Sigmoid colon (tissue), 7 donors: Measurements from ENCODE around the gene ELMOD1. TPM values are rescaled to one million over a fixed set of nuclear protein-coding genes. Genes with fewer than 3 reads are reported as not detected.

Experiments
- DNase-seq: peaks from one replicate; pipeline ENCODE4 v3.0.0-alpha.2; 2019
- H3K27ac ChIP-seq, 4 donors: fragments of 200-600 bp; sonication (generic); one replicate each; pipeline ENCODE4 v1.5.1; 2016 to 2019; ENCODE audit warnings: mild to moderate bottlenecking in 1 of 4
- H3K27me3 ChIP-seq, 3 donors: fragments of 200-600 bp; sonication (generic); one replicate each; pipeline ENCODE4 v1.5.1; 2019; ENCODE audit warnings: mild to moderate bottlenecking in 1 of 3
- H3K36me3 ChIP-seq, 4 donors: fragments of 200-600 bp; sonication (generic); one replicate each; pipeline ENCODE4 v1.5.1; 2016 to 2019
- H3K4me1 ChIP-seq, 4 donors: fragments of 200-600 bp; sonication (generic); one replicate each; pipeline ENCODE4 v1.5.1; 2017 to 2019
- H3K4me3 ChIP-seq, 4 donors: fragments of 200-600 bp; sonication (generic); one replicate each; pipeline ENCODE4 v1.5.1; 2017 to 2019; ENCODE audit warnings: mild to moderate bottlenecking in 2 of 4, moderate library complexity in 1 of 4
- H3K9me3 ChIP-seq, 4 donors: fragments of 200-600 bp in 3 of 4; sonication (generic) in 3 of 4; one replicate each; pipeline versions ENCODE4 v1.5.1 to v1.6.1; 2013 to 2019
- EP300 ChIP-seq, 4 donors: sonication (generic); formaldehyde crosslinking; IDR thresholded peaks; one replicate each; pipeline ENCODE4 v1.6.1; 2017; ENCODE audit warnings: antibody characterized with exemption in 4 of 4
- POLR2A ChIP-seq, 2 donors: fragments of 450-650 bp; IDR thresholded peaks; one replicate each; pipeline ENCODE4 v1.6.1; 2016; ENCODE audit warnings: antibody characterized with exemption in 2 of 2, mild to moderate bottlenecking in 2 of 2, moderate library complexity in 2 of 2
- POLR2AphosphoS5 ChIP-seq, 4 donors: sonication (generic); formaldehyde crosslinking; IDR thresholded peaks; one replicate each; pipeline ENCODE4 v1.6.1; 2017; ENCODE audit warnings: antibody characterized with exemption in 4 of 4
- WGBS, 2 donors: extraction: QIAGEN DNeasy Blood & Tissue Kit; methylation state at CpG; one replicate each; pipeline ENCODE4 v1.1.7; 2013; 5-methylcytosine and 5-hydroxymethylcytosine counted together
- intact Hi-C: fragments of 100-400 bp; cut with DNase I; formaldehyde crosslinking; loops from one replicate; pipeline ENCODE4 v1.15.1; 2023
- polyA plus RNA-seq, 3 donors: library from polyadenylated mRNA; stranded (reverse); fragments of 200-250 nt; gene quantifications; one replicate each; pipeline ENCODE4 v1.2.3, GENCODE V29; 2013
- total RNA-seq, 4 donors: library from RNA; depleted of rRNA; stranded (reverse); fragments of >200 nt; gene quantifications; one replicate each; pipeline ENCODE4 v1.1.0, GENCODE V29; 2016
- TF ChIP-seq, protein P1 (sequence below), 4 experiments: fragments of 450-650 bp in 3 of 4; fragments of 200-600 bp in 1 of 4; IDR thresholded peaks; one replicate each; pipeline ENCODE4 v1.5.1; 2016 to 2019; ENCODE audit warnings: antibody characterized with exemption in 4 of 4, mild to moderate bottlenecking in 3 of 4, moderate library complexity in 2 of 4
- donor health status: healthy with polysubstance abuse.
- donor health status: Bipolar disorder and iron deficiency.
- donor health status: healthy.

Gene ELMOD1
- total and polyA plus RNA-seq, 7 donors, result 0.14 to 1.4 (median 0.49) TPM; not detected in 2

- Histone ChIP-seq H3K4me1 (no peaks in the 10 kb centered on the region), H3K9me3 (no peaks in the 10 kb centered on the region), H3K36me3 (no peaks in the 10 kb centered on the region), H3K27me3 (peaks cover 0 to 5% (median 0%) of the 10 kb centered on the region in 3 donors), H3K4me3 (no peak overlapping the region), H3K27ac (no peak overlapping the region)
- WGBS, 2 donors, result 38 to 51% methylated on average over 1 of the region's 1 CpG
- DNase-seq, result no peak
- intact Hi-C loops, result no loop called here
- TF ChIP-seq, protein P1, sequence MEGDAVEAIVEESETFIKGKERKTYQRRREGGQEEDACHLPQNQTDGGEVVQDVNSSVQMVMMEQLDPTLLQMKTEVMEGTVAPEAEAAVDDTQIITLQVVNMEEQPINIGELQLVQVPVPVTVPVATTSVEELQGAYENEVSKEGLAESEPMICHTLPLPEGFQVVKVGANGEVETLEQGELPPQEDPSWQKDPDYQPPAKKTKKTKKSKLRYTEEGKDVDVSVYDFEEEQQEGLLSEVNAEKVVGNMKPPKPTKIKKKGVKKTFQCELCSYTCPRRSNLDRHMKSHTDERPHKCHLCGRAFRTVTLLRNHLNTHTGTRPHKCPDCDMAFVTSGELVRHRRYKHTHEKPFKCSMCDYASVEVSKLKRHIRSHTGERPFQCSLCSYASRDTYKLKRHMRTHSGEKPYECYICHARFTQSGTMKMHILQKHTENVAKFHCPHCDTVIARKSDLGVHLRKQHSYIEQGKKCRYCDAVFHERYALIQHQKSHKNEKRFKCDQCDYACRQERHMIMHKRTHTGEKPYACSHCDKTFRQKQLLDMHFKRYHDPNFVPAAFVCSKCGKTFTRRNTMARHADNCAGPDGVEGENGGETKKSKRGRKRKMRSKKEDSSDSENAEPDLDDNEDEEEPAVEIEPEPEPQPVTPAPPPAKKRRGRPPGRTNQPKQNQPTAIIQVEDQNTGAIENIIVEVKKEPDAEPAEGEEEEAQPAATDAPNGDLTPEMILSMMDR (IDR thresholded peaks at IDR 0.05), result no peak
- TF ChIP-seq POLR2A (IDR thresholded peaks at IDR 0.05), result no peak
- no peak for TF ChIP-seq EP300 (IDR thresholded peaks at IDR 0.05)
- no peak for TF ChIP-seq POLR2AphosphoS5 (IDR thresholded peaks at IDR 0.05)
Measured at GRCh38 chr11:107619926-107620325, 29.0 kb downstream of the ELMOD1 start.

DNA sequence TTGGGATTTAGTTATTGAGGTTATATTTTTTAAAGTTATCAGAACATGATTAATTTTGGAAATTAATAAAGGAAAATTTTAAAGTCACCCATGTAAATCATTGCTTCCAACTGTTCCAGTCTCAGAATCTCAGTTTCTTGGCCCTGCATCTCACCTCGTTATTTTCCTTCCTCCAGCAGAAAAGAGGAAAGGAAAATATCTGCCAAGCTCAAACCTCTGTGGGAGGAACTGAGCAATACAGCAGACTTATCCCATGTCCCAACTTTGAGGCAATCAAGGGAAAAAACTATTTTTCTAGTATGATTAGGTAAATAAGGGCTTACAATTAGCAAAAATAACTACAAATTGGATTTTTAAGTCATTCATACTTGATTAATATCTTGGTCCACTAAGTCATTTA lies 30.1 kb downstream of the ELMOD1 start:
- no peak overlapping the region for H3K4me3 ChIP-seq
- WGBS, 2 donors, result 69 to 77% methylated on average over 1 of the region's 1 CpG
- H3K36me3 ChIP-seq, result no peaks in the 10 kb centered on the region
- TF ChIP-seq POLR2AphosphoS5 (IDR thresholded peaks at IDR 0.05) (no peak), POLR2A (IDR thresholded peaks at IDR 0.05) (no peak), EP300 (IDR thresholded peaks at IDR 0.05) (no peak)
- TF ChIP-seq, protein P1 (IDR thresholded peaks at IDR 0.05), result no peak
- peaks cover 0 to 5% (median 0%) of the 10 kb centered on the region in 3 donors for H3K27me3 ChIP-seq
- H3K4me1 ChIP-seq, result no peaks in the 10 kb centered on the region
- no peaks in the 10 kb centered on the region for H3K9me3 ChIP-seq
- no peak for DNase-seq
- intact Hi-C loops, result no loop called here
- H3K27ac ChIP-seq, result no peak overlapping the region

DNA sequence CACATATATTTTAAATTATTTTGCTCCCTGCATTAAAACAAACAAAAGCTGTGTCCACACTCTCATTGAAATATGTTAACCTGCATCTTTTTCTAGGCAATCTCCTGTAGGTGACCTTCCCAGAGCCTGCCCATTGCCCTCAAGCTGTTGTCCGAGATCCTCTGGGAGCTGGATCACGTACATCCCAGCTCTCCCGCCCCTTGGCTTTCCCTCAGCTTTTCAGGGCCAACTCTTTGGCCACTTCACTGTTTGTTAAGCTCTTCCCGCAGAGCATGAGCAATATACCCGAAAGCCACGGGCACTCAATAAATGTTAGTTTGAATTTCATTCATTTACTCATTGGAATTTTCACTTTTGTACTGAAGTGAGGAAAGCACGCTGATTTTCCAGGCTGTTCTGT lies 32.2 kb downstream of the ELMOD1 start:
- no peak for TF ChIP-seq POLR2AphosphoS5 (IDR thresholded peaks at IDR 0.05)
- no peak for TF ChIP-seq POLR2A (IDR thresholded peaks at IDR 0.05)
- TF ChIP-seq, protein P1 (IDR thresholded peaks at IDR 0.05), result no peak
- TF ChIP-seq EP300 (IDR thresholded peaks at IDR 0.05), result no peak
- no peak overlapping the region for H3K4me3 ChIP-seq
- no peaks in the 10 kb centered on the region for H3K4me1 ChIP-seq
- DNase-seq, result no peak
- intact Hi-C loops, result no loop called here
- no peaks in the 10 kb centered on the region for H3K9me3 ChIP-seq
- peaks cover 0 to 5% (median 0%) of the 10 kb centered on the region in 3 donors for H3K27me3 ChIP-seq
- 69 to 78% methylated on average over 7 of the region's 7 CpGs for WGBS, 2 donors
- H3K27ac ChIP-seq, result no peak overlapping the region
- no peaks in the 10 kb centered on the region for H3K36me3 ChIP-seq

- peaks cover 0 to 8% (median 0%) of the 10 kb centered on the region in 3 donors for H3K27me3 ChIP-seq
- TF ChIP-seq POLR2A (IDR thresholded peaks at IDR 0.05), result no peak
- TF ChIP-seq POLR2AphosphoS5 (IDR thresholded peaks at IDR 0.05), result no peak
- TF ChIP-seq, protein P1 (IDR thresholded peaks at IDR 0.05), result no peak
- no peak for TF ChIP-seq EP300 (IDR thresholded peaks at IDR 0.05)
- H3K9me3 ChIP-seq, result no peaks in the 10 kb centered on the region
- H3K27ac ChIP-seq, result no peak overlapping the region
- H3K4me3 ChIP-seq, result no peak overlapping the region
- intact Hi-C loops, result no loop called here
- WGBS, 2 donors, result 49 to 54% methylated on average over 10 of the region's 10 CpGs
- no peaks in the 10 kb centered on the region for H3K4me1 ChIP-seq
- H3K36me3 ChIP-seq, result no peaks in the 10 kb centered on the region
- no peak for DNase-seq
Measured at GRCh38 chr11:107624983-107625684, 34.2 kb downstream of the ELMOD1 start.

GRCh38 chr11:107625685-107625989 lies 34.7 kb downstream of the ELMOD1 start:
- H3K4me1 ChIP-seq, result no peaks in the 10 kb centered on the region
- WGBS, 2 donors, result 23 to 26% methylated on average over 2 of the region's 2 CpGs
- intact Hi-C loops, result no loop called here
- peaks cover 0 to 8% (median 0%) of the 10 kb centered on the region in 3 donors for H3K27me3 ChIP-seq
- H3K4me3 ChIP-seq, result no peak overlapping the region
- H3K9me3 ChIP-seq, result no peaks in the 10 kb centered on the region
- H3K36me3 ChIP-seq, result no peaks in the 10 kb centered on the region
- H3K27ac ChIP-seq, result no peak overlapping the region
- DNase-seq, result no peak
- TF ChIP-seq, protein P1 (IDR thresholded peaks at IDR 0.05), result no peak
- no peak for TF ChIP-seq EP300 (IDR thresholded peaks at IDR 0.05)
- TF ChIP-seq POLR2AphosphoS5 (IDR thresholded peaks at IDR 0.05), result no peak
- TF ChIP-seq POLR2A (IDR thresholded peaks at IDR 0.05), result no peak
